ENCODE results near the gene KRTAP4-7.

GRCh38 chr17:41052566-41052965 lies 31.4 kb upstream of the KRTAP4-7 start:
- TF ChIP-seq CTCF (IDR thresholded peaks at IDR 0.05; ENCODE audit: poor library complexity) = no peak
- no peak for TF ChIP-seq EZH2phosphoT487 (IDR thresholded peaks at IDR 0.05; ENCODE audit: low read depth, severe bottlenecking, unreplicated experiment)
- no peak for TF ChIP-seq EZH2 (IDR thresholded peaks at IDR 0.05; ENCODE audit: borderline replicate concordance)
